GM18502 (cell line): Measurements from ENCODE around the gene WDR83.
"Not testable (repeated sequence)": the region's sequence is repeated elsewhere in the genome, so short reads cannot be mapped to it uniquely, and the experiment has no call there.

Experiments
- ATAC-seq: cut with Tn5 transposase; IDR thresholded peaks from one replicate; pipeline ENCODE4 v1.9.1; 2021; ENCODE audit warnings: mild to moderate bottlenecking; ENCODE audit not compliant: unreplicated experiment, poor library complexity

The WDR83 gene, protein sequence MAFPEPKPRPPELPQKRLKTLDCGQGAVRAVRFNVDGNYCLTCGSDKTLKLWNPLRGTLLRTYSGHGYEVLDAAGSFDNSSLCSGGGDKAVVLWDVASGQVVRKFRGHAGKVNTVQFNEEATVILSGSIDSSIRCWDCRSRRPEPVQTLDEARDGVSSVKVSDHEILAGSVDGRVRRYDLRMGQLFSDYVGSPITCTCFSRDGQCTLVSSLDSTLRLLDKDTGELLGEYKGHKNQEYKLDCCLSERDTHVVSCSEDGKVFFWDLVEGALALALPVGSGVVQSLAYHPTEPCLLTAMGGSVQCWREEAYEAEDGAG

DNA sequence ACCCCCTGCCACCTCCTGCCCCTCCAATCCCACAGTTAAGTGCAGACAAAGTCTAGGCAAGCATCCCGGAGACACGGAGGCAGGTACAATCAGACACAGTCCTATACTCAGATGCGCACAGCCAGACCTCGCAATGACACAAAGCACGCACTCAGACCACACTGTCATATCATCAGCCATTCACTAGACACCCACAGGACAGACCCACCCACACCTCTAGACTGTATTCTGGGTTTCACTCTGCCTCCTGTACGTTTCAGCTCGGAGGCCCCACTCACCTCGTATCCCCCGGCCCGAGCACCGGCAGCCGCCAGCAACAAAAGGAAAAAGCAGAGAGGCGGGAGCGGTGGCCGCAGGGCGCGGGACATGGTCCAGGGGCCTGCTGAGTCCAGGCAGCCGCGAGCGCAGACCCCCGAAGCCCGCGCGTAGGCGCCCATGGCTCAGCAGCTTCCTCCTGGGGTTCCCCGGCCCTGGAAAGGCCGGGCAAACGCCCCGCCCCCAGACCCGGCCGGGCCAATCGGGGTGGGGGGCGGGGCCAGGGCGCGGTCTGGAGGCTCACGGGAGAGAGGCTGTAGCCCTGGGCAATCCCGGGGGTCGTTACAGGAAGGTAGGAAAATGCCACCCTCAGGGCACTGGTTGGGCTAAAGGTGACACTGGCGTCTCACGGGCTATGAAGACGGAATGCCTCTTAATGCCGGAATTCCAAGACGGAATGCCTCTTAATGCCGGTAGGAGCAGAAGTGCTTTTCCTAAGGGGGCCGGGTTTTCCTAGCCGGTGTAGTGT, at the start of gene WDR83, which contains the start of gene MAN2B1:
Gene WDR83 (plus strand): TSS at position 543 of the 784 bp plus-strand sequence. CDS start 2,984 bp downstream, outside the sequence.
Gene MAN2B1 (minus strand): TSS at position 478 of the 784 bp plus-strand sequence. CDS start 41 bp downstream, at position 437.
- peak; percentile 54 for ATAC-seq

DNA sequence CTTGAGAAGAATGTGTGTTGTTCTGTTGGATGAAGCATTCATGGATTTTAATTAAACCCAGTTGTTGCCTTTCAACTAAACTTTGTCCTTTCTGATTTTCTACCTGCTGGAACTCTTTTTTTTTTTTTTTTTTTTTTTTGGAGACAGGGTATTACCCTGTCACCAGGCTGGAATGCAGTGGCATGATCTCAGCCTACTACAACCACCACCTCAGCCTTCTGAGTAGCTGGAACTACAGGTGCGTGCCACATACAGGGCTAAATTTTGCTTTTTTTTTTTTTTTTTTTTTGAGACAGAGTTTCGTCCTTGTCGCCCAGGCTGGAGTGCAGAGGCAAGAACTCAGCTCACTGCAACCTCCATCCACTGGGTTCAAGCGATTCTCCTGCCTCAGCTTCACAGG, 49.0 kb upstream of the WDR83 start:
- ATAC-seq, result no peak

DNA sequence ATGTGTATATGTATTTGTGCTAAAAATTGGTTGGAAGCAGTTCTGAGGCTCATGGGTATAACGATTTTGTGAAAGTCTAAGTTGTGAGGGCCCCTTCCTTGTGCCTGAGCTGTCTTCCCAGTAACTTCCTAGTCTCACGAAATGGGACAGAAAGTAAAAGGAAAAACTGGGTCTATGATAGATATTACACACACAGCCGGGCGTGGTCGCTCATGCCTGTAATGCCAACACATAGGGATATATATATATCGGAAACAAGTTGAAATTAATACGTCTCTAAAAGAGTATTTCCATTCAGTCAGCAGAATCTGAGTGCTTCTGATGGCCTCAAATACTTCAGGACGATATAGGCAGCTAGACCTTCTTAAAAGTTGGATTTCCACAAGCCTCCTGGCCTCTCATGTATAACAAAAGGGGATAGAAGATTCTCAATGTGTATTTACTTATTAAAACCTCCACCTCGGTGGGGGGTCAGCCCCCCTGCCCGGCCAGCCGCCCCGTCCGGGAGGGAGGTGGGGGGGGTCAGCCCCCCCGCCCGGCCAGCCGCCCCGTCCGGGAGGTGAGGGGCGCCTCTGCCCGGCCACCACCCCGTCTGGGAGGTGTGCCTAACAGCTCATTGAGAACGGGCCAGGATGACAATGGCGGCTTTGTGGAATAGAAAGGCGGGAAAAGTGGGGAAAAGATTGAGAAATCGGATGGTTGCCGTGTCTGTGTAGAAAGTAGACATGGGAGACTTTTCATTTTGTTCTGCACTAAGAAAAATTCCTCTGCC, 45.2 kb upstream of the WDR83 start:
- ATAC-seq, result not testable (repeated sequence)

DNA sequence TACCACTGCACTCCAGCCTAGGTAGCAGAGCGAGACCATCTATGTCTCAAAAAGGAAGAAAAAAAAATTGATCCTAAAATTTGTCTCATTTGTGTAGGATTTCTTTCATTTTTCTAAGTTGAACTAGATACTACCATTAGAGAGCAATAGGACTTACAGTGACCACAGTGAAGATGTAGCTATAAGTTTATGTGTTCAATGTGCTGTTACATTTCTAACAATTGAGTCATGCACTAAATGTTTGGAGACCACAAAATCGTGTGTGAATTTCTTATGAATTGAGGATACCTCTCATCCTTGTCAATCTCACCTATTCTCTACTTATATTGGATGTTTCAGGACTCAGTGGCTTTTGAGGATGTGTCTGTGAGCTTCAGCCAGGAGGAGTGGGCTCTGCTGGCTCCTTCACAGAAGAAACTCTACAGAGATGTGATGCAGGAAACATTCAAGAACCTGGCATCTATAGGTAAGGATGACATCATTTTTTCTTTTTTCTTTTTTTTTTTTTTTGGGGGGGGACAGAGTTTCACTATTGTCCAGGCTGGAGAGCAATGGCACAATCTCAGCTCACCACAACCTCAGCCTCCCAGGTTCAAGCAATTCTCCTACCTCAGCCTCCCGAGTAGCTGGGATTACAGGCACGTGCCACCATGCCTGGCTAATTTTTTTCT, 43.1 kb upstream of the WDR83 start:
- ATAC-seq, result no peak

DNA sequence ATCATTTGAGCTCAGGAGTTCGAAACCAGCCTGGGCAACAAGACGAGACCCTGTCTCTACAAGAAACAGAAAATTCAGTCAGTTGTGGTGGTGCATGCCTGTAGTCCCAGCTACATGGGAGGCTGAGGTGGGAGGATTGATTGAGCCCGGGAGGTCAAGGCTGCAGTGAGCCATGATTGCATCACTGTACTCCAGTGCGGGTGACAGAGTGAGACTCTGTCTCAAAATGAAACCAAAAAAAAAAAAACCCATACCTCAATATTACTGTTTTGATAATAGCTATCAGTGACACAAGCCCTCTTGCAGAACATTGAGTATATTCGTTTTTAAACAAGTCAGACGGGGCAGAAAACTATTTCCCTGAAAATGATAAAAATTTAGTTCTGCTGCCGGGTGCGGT, 39.6 kb upstream of the WDR83 start:
- no peak for ATAC-seq

DNA sequence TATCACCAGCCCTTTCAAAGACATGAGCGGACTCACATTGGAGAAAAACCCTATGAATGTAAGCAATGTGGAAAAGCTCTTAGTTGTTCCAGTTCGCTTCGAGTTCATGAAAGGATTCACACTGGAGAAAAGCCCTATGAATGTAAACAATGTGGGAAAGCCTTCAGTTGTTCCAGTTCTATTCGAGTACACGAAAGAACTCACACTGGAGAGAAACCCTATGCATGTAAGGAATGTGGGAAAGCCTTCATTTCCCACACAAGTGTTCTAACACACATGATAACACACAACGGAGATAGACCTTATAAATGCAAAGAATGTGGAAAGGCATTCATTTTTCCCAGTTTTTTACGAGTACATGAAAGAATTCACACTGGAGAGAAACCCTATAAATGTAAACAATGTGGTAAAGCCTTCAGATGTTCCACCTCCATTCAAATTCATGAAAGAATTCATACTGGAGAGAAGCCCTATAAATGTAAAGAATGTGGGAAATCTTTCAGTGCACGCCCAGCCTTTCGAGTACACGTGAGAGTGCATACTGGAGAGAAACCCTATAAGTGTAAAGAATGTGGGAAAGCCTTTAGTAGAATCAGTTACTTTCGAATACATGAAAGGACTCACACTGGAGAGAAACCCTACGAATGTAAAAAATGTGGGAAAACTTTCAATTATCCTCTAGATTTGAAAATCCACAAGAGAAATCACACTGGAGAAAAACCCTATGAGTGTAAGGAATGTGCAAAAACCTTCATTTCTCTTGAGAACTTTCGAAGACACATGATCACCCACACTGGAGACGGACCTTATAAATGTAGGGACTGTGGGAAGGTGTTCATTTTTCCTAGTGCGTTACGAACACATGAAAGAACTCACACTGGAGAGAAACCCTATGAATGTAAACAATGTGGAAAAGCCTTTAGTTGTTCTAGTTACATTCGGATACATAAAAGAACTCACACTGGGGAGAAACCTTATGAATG, 38.3 kb upstream of the WDR83 start:
- no peak for ATAC-seq

DNA sequence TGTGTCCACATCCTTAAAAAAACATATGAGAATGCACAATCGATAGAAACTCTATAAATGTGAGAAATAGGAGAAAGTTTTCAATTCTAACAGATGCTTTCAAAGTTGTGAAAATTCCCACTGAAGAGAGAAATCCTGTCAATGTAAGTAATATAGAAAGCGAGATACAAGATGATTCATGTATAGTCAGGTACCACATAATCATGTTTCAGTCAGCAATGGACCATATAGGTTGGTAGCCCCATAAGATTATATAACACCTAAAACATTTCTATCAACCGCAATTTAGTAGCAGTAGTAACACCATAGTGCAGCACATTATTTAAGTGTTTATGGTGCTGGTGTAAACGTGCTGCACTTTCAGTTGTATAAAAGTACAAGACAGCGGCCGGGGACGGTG, 37.4 kb upstream of the WDR83 start:
- no peak for ATAC-seq

DNA sequence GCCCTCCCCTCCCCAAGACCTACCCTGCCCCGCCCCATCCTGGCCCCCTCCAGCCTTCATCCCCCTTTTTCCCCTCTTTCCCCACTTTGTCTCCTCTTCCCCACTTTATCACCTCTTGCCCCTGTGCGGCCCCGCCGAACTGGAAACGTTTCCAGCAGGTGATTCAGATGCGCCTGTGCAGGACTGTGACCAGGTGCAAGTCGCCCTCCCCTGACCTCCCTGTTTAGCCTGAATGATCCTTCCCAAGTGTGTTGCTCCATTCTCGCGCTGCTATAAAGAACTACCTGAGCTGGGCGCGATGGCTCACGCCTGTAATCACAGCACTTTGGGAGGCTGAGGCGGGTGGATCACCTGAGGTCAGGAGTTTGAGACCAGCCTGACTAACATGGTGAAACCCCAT, 30.0 kb upstream of the WDR83 start:
- ATAC-seq, result no peak

DNA sequence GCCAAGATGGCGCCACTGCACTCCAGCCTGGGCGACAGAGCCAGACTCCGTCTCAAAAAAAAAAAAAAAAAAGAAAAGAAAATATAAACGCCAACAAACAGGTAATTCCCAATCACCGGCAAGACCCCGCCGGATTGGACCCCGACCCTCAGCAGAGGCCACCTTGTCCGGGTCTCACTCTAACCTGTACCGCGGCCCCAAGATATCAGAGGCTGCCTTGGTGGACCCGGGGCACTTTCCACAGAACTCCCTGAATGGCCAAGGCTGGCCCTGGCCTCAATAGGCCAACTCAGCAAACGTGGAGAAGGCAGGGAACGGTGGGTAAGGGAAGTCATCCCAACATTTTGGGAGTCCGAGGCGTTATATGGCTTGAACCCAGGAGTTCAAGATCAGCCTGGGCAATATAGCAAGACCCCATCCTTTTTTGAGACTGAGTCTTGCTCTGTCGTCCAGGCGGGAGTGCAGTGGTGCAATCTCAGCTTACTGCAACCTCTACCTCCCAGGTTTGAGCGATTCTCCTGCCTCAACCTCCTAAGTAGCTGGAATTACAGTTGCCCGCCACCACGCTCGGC, 27.9 kb upstream of the WDR83 start:
- ATAC-seq, result no peak

DNA sequence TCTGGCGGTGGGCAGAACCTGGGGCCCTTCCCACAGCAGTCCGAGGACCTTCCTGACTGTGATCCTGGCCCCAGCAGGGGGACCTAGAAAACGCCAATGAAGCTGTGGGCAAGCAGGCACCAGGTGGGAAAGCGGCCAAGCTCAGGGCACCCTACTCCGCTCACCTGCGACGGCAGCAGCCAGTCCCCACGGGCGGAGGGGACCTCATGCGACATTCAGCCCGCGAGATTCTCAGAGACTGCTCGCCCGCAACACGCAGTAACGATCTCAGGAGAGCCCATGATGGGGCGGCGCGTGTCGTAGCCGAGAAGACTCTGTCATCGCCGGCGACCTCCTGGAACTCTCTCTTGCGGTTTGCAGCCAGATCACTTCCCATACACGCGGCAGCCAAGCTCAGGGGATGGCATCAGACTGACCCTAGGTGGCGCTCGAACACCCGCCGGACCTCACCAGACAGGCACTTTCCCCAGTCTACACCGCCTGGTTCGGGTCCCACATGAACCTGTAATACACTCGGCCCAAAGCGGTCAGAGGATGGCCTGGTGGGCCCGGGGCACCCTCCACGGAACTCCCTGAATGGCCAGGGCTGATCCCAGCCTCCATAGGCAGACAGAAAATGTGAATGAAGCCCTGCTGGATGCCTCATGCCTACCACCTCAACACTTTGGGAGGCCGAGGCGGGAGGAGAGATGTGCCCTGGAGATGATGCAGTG, 26.6 kb upstream of the WDR83 start:
- ATAC-seq, result no peak

DNA sequence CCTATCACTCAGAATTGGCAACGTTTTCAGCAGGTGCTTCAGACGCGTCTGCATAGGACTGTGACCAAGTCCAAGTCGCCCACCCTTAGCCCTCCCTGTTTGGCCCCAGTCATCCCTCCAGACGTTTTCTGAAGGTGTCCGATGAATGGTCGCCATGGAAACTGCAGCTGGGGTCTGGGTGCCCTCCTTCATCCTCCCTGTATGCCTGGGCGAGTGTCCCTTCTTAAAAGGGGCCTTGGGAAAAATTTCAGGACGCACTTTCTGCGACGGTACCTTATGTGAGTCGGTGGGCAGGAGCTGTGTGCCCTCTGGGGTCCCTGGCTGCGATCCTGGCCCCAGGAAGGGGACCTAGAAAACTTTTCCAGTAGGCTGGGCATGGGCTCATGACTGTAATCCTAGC, 25.2 kb upstream of the WDR83 start:
- ATAC-seq, result no peak

DNA sequence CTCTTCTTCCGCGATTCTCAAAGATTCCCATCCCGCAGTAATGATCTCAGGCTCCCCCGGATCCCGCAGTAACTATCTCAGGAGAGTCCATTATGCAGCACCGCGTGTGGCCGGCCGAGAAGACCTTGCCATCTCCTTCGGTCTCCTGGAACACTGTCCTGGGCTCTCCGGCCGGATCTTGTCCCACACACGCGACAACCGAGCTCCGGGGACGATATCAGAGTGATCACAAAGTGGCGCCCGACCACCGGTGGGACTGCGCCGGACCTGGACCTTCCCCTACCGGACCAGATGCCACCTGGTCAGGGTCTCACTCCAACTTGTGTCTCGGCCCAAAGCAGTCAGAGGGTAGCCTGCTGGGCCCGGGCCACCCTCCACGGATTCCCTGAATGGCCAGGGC, 24.1 kb upstream of the WDR83 start:
- ATAC-seq, result no peak

DNA sequence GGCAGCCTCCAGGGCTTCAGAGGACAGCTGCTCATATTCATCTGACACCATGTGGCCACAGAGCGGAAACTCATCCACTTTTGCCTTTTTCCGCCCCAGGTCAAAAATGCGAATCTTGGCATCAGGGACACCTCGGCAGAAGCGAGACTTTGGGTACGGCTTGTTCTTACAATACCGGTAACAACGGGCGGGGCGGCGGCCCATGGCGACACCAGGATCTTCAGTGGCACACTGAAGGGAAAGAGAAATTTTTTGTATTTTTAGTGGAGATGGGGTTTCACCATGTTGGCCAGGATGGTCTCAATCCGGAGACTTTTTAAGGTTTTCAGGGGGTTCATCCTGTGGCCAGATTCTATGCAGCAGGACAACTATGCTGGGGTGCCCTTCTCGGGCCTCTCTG, 22.9 kb upstream of the WDR83 start:
- not testable (repeated sequence) for ATAC-seq

DNA sequence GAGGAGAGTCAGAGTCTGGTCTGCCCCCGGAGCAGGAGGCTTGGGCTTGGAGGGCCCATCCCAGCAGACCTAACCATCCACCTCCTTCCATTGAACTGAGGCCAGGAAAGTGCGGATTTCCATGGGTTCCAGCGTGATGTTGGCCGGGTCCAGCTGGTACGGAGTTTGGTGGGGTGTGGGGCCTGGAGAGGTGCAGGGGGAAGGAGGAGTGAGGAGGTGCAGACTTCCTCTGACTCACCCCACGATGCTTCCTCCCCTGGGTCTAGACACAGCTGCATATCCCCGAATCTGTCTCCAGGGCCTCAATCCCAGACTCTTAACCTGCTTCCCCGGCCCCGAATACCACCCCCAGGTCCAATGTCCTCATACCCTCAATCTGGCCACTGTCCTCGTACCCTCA, 20.1 kb upstream of the WDR83 start:
- no peak for ATAC-seq

DNA sequence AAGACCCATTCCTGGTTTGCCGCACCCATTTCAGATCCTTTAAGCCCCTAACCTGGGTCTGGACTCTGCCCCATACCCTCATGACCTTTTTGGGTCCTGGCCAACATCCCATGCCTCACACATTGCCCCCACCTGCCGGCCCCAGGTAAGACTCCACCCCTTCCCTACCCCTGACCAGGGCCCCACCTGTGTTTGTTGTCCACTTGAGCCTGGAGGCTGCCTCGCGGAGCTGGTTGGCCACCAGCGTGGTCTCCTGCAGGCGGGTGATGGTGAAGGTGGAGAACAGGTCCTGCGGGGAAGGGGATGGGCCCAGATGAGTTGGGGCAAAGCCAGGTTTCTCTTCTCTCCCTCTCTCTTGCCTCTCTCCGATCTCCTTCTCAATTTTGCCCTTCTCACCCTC, 19.6 kb upstream of the WDR83 start:
- ATAC-seq, result no peak

DNA sequence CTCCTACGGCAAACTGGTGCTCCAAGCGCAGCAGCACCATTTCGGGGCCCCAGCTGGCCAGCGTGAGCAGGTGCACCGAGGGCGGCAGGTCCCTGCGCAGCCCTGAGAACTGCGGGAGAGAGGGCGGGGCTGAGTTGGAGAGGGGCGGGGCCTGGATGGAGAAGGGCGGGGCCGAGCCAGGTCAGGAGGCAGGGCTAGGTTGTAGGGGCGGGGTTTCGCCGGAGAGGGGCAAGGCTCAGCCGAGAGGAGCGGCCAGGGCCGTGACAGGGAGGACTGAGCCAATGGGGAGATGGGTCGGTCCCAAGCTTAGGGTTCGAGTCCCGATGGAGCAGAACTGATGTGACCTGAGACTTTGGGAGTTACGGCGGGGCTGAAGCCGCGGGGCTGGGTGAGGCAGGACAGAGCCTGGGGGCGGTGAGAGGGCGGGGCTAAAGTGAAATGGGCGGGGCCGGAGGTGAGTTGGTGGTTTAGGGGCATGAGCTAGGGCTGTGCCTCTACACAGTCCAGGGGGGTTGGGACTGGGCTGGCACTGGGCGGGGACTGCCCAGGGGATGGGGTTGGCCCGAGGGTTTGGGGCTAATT, 19.0 kb upstream of the WDR83 start:
- ATAC-seq, result no peak

DNA sequence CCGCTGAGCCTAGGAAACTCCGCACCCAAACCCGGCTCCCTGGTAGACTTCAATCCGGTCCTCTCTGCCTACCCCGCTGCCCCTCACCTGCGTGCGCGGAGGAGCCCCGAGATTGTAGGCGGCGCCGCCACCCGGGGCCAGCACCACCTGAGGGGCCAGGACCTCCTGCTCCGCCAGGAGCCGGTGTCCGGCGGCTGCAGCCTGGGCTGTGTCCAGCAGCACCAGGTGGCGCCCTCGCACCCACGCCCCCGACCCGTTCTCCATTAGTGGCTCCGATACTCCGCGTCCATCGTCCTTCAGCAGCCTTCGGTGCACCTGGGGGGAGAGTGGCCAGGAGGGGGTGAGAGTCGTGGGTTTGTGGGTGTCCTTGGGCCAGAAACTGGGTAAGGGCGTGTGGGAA, 18.5 kb upstream of the WDR83 start:
- ATAC-seq, result no peak

DNA sequence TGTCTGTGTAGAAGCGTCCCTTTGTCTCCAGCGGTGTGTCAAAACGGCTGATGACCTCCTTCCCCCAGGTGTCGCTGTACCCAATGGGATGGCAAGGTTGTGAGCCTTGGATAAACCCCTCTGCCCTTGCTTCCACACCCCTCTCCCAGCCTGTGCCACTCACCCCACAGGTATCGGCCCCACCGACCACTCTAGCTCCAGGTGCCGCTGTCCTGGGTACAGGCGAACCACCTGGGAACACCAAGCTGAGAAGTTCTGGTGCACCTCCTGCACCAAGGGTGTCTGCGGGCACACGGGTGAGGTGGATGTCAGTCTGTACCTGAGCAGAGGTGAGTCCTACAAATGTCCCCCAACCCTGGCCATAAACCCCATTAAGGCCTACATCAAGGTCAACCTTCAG, 16.7 kb upstream of the WDR83 start:
- no peak for ATAC-seq
